GM19438 (cell line): ENCODE data around the gene PIKFYVE.
"Not testable (repeated sequence)": the region's sequence is repeated elsewhere in the genome, so short reads cannot be mapped to it uniquely, and the experiment has no call there.

ENCODE experiments used
- ATAC-seq: cut with Tn5 transposase; IDR thresholded peaks from one replicate; pipeline ENCODE4 v1.9.1; 2021; ENCODE audit warnings: low read depth; ENCODE audit not compliant: unreplicated experiment

Gene PIKFYVE

GRCh38 chr2:208265801-208266552 lies at the start of gene PIKFYVE:
Gene PIKFYVE, plus strand, starts transcription at chr2:208266255. Its CDS starts 5,265 bp downstream, at chr2:208271520.
- peak; percentile 77 for ATAC-seq

- ATAC-seq = not testable (repeated sequence)
These were observed 44.2 kb upstream of the PIKFYVE start for GRCh38 chr2:208221873-208222272.

- no peak for ATAC-seq
These were observed 43.7 kb upstream of the PIKFYVE start for GRCh38 chr2:208222351-208222750.

GRCh38 chr2:208224802-208225201 lies 41.3 kb upstream of the PIKFYVE start:
- ATAC-seq = no peak

GRCh38 chr2:208227581-208228232 lies 38.3 kb upstream of the PIKFYVE start:
- ATAC-seq = no peak

- ATAC-seq = no peak
These were observed 37.6 kb upstream of the PIKFYVE start for GRCh38 chr2:208228476-208228875.

GRCh38 chr2:208234786-208235185 lies 31.3 kb upstream of the PIKFYVE start:
- ATAC-seq = no peak

GRCh38 chr2:208235860-208236259 lies 30.2 kb upstream of the PIKFYVE start:
- no peak for ATAC-seq

- no peak for ATAC-seq
These were observed 26.1 kb upstream of the PIKFYVE start for GRCh38 chr2:208239770-208240493.

GRCh38 chr2:208240619-208241209 lies 25.3 kb upstream of the PIKFYVE start:
- ATAC-seq = no peak

GRCh38 chr2:208244422-208244821 lies 21.6 kb upstream of the PIKFYVE start:
- ATAC-seq = no peak

- ATAC-seq = no peak
These were observed 20.3 kb upstream of the PIKFYVE start for GRCh38 chr2:208245746-208246145.

GRCh38 chr2:208248601-208249000 lies 17.5 kb upstream of the PIKFYVE start:
- no peak for ATAC-seq

GRCh38 chr2:208249296-208249695 lies 16.8 kb upstream of the PIKFYVE start:
- no peak for ATAC-seq

- ATAC-seq = no peak
These were observed 15.7 kb upstream of the PIKFYVE start for GRCh38 chr2:208250388-208250787.

GRCh38 chr2:208251098-208251497 lies 15.0 kb upstream of the PIKFYVE start:
- no peak for ATAC-seq

GRCh38 chr2:208252716-208253492 lies 13.2 kb upstream of the PIKFYVE start:
- ATAC-seq = no peak

GRCh38 chr2:208253600-208254117 lies 12.4 kb upstream of the PIKFYVE start:
- ATAC-seq = no peak

GRCh38 chr2:208254118-208254870 lies 11.8 kb upstream of the PIKFYVE start:
- ATAC-seq = peak; percentile 69
